HG03196 (cell line): Measurements from ENCODE around the gene ZNF775.
"Not testable (repeated sequence)": the region's sequence is repeated elsewhere in the genome, so short reads cannot be mapped to it uniquely, and the experiment has no call there.

Experiments used
- ATAC-seq: cut with Tn5 transposase; IDR thresholded peaks from one replicate; pipeline ENCODE4 v1.9.1; 2021; ENCODE audit not compliant: unreplicated experiment

ZNF775 gene

DNA sequence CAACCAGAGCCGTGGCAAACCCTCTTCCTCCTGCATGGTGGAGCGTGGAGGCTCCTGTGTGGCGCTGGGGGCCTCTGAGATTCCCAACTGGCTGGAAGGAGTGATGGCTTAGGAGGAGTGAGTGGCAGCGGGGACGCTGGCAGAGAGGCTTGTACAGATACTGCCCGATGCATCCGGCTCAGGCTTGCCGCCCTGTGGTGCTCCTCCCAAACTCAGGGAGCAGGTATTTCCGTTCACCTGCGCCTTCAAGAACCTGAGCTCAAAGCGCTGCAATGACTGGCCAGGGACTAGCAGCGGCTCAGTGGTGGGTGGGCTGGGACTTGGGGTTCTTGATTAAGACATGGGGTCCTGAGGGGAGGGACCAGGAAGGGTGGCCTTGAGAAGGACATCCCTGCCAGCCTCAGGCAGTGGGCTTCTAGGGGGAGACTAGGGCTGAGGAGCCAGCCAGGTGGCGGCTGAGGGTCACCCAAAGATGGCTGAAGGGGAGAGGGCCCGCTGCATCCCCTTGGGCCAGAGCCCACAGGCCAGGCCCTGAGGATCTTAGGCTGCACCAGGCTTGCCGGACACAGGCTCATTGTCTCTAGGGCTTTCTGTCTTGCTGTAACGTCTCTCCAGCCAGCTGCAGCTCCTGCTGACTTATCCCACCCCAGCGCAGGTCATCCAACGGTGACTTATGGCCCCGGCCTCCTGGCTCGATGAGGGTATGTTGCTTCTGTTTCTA is 3.2 kb downstream of the ZNF775 start:
- no peak for ATAC-seq

DNA sequence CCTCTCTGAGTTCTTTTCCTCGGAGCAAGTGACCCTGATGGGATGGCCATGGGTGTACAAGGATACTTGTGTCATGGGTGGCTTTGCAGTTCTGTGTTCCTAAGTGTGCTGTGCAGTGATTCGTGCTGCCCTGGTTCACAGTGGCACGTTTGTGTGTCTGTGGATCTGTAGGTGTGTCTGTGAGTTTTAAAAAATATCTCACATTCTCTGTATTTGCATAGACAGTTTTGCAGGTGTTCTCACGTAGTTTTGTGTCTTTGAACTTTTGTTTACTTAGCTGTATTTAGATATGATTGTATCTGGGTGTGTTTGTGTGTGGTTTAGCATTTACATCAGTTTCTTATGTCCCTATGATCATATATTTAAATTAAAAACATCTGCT is 3.7 kb downstream of the ZNF775 start:
- ATAC-seq: no peak

DNA sequence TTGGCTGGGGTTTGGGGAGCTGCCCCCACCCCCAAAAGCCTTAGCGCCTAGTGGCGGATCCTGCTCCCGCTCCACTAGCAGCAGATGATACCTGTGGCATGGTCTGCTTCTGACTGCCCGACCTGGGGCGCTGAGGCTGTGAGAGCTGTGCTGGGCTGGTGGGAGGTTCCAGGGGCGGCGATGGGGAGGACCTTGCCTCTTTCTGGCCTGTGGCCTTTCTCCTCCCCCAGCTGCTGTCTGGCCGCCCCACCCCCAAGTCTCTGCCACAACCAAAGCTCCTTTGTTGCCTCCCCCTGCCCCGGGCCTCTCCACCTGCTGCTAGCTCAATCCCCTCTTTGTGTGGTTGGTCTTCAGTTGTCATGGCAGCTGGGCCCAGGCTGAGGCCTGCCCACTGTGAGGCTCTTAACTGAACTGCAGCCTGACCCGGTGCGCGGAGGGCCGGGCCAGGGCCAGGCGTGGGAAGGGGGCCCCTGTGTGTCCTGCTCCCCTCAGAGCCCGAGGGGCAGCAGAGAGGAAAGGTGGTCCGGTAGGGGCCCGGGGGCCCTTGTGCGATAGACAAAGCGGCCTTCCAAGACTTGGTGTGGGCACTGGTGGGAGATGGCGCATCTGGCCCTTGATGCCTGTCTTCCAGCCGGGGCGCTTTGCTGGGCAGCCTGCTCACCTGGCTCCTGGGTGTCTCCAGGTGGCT is 4.7 kb downstream of the ZNF775 start:
- ATAC-seq: no peak

DNA sequence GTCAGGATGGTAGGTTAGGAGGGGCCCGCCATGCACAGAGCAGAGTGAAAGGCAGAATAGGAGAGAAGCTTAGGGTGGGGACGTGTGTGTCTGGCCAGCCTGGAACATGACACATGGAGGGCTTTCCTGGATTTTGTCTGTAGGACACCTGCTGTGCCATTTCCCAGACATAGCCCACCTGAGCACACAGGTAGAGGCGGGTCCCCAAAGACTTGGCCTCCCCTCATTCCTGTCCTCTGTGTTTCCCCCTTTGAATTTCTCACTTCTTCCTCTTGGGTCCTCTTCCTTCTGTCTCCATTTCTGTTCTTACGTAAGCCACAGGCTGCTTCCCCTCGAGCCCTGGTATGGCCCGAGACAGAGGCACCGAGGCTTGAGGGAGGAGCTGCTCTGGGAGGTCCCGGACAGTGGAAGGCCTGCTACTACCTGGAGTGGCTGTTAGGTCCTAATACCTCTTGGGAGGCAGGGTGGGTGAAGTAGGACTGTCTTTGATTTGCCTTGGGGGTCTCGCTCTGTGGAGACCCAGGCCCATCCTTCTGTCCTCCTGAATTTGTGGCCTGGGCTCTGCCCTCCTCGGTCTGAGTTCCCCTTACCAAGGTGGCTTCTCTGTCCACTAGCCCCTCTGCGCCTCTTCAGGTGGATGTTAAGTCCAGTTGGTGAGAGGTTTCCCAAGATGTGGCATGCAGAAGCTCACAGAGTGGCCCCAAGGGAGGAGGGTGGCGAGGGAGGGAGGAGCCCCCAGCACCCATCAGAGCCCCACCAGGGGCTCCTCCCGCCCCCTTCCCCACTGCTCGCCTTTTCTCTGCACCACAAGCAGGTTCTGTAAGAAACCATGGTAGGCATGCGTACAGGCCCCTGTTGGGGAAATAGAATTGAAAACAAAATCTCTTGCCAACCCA is 5.5 kb downstream of the ZNF775 start:
- ATAC-seq: no peak

DNA sequence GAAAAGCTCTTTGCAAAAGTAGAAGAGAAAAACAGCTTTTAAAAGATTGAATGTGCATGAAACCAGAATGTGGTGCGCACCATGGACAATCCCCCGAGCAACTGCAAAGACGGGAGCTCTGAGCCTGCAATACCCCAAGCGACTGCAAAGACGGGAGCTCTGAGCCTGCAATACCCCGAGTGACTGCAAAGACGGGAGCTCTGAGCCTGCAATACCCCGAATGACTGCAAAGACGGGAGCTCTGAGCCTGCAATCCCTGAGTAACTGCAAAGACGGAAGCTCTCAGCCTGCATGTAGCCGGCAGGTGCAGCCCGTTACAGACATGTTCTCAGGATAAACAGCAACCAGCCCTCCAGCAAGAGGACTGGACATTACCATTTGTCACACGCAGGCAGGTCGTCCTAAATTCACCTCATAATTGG is 6.2 kb downstream of the ZNF775 start:
- no peak for ATAC-seq

DNA sequence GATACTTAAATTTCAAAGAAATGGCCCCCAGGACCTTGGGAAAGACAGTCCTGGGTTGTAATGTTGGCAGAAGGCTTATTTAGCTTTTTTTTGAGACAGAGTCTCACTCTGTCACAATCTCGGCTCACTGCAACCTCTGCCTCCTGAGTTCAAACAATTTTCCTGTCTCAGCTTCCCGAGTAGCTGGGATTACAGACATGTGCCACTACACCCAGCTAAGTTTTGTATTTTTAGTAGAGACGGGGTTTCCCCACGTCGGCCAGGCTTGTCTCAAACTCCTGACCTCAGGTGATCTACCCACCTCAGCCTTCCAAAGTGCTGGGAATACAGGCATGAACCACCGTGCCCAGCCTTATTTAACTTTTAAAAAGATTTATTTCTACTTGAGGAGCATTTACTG is 6.8 kb downstream of the ZNF775 start:
- not testable (repeated sequence) for ATAC-seq

DNA sequence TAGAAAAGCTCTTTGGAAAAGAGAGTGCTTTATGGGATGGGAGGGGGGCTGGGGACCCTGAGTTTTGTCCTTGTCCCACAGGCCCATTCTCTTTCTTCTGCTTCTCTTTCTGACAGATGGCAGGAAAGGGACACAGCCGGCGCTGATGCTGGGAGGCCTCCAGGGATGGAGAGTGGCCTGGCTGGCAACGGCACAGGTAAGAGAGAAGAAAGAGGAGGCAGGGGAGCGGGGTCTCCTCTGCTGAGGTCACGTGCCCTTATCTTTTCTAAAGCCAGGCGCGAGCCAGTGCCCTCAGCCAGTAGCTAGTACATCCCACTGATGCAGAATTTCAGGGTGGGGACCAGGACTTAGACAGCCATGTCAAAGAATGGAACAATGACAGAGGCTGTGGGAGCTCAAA is 9.2 kb downstream of the ZNF775 start:
- no peak for ATAC-seq

DNA sequence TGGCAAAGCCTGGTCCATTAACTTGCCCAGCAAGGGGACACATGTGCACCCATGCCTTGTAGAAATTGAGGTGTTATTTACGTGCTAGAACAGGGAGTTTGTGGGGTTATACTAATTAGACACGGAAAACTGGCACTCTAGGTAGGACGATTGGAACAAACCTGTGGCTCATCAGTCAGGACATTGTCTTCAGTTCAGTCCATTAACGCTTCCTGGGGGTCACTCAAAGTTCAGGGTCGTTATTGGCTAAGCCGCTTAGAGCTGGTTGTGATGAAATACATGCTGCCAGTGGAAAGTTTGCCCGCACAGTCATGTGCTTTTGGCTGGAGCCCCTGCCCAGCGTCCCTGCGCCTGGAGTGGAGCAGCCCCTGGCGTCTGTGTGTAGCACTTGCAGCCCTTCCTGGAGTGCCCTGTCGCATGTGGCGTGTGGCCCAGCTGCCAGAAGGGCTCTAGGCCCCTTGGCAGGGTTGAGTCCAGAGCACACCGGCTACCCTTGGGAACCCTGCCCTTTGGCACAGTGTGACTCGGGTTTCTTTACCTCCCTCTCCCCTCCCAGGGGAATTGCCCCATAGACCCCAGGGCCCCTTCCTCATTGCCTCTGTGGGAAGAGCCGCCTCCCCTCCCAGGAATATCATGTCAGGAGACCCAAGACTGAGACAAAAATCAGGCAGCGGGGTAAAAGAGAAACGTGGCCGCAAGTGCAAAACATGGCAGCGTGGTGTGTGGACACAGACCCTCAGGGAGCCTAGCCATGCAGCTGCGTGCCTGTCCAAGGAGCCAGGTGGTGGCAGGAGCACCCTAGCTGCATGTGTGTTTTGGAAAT is 9.8 kb downstream of the ZNF775 start:
- ATAC-seq: no peak

DNA sequence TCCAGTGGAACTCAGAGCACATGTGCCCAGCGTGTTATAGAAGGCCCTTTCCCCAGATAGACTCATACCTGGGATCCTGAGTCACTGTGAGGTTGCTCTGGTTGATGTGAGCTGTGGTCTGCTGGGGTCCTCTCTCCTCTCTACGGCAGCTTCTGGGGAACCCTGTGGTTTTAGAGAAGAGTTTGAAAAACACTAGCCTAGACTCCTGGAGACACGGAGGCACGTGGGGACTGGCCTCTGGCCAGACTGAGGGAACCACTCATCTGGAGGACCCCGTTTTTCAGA is 10.3 kb downstream of the ZNF775 start:
- no peak for ATAC-seq

DNA sequence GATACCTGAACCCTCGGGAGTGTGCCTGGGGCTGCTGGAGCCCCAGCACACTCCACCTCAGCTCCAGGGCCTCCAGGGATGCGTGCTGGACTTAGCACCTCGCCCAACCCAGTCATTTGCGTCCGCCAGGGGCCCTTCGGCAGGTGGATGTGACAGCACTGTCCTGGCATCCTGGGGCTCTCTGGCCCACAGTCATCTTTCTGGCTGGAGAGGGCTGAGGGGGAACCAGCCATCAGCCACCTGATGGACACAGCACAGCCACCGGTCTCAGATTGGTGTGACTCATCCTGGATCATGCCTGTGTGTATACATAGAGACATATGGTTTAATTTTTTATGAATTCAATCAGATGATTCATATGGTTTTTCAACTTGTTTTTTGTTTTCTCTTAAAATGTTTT is 11.1 kb downstream of the ZNF775 start:
- no peak for ATAC-seq

DNA sequence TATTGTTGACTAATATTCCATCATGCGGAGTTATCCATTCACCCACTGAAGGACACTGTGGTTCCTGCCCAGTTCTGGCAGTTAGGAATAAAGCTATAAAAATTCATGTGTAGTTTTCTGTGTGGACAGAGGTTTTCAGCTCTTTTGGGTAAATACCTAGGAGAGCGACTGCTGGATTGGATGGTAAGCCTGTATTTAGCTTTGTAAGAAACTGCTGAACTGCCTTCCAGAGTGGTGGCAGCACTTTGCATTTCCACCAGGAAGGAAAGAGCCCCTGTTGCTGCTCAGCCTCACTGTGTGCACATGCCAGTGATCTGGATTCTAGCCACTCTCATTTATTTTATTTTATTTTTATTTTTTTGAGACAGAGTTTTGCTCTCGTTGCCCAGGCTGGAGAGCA is 14.2 kb downstream of the ZNF775 start:
- no peak for ATAC-seq

DNA sequence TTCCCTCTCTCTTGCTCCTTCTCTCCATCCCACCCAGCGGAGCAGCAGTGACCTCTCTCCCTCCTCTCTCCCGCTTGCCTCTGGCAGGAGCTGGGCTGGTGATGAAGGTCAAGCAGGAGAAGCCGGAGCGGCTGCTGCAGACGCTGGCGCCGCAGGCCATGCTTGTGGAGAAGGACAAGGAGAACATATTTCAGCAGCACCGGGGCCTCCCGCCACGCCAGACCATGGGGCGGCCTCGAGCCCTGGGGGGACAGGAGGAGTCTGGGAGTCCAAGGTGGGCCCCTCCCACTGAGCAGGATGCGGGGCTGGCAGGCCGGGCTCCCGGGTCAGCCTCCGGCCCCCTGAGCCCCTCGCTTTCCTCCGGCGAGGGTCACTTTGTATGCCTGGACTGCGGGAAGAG is 17.3 kb downstream of the ZNF775 start:
- ATAC-seq: no peak

DNA sequence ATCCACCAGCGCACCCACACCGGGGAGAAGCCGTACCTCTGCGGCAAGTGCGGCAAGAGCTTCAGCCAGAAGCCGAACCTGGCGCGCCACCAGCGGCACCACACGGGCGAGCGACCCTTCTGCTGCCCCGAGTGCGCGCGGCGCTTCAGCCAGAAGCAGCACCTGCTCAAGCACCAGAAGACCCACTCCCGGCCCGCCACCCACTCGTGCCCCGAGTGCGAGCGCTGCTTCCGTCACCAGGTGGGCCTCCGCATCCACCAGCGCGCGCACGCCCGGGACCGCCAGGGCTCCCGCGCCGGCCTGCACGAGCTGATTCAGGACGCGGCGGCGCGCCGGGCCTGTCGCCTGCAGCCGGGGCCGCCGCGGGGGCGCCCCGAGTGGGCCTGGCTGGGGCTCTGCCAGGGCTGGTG is 17.7 kb downstream of the ZNF775 start:
- no peak for ATAC-seq

DNA sequence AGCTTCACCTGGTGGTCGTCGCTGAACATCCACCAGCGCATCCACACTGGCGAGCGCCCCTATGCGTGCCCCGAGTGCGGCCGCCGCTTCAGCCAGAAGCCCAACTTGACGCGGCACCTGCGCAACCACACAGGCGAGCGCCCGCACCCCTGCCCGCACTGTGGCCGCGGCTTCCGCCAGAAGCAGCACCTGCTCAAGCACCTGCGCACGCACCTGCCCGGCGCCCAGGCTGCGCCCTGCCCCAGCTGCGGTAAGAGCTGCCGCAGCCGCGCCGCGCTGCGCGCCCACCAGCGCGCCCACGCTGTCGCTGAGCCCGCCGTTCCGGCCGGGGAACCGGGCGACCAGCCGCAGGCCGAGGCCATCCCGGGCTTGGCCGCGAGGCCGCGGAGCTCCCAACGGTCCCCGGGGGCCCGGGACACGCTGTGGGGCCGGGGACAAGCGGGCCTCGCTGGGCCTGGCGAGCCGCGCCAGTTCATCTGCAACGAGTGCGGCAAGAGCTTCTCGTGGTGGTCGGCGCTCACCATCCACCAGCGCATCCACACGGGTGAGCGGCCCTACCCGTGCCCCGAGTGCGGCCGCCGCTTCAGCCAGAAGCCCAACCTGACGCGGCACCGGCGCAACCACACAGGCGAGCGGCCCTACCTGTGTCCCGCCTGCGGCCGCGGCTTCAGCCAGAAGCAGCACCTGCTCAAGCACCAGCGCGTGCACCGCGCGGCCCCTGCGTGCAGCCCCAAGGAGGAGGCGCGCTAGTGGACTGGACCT is 18.4 kb downstream of the ZNF775 start:
- ATAC-seq: no peak

DNA sequence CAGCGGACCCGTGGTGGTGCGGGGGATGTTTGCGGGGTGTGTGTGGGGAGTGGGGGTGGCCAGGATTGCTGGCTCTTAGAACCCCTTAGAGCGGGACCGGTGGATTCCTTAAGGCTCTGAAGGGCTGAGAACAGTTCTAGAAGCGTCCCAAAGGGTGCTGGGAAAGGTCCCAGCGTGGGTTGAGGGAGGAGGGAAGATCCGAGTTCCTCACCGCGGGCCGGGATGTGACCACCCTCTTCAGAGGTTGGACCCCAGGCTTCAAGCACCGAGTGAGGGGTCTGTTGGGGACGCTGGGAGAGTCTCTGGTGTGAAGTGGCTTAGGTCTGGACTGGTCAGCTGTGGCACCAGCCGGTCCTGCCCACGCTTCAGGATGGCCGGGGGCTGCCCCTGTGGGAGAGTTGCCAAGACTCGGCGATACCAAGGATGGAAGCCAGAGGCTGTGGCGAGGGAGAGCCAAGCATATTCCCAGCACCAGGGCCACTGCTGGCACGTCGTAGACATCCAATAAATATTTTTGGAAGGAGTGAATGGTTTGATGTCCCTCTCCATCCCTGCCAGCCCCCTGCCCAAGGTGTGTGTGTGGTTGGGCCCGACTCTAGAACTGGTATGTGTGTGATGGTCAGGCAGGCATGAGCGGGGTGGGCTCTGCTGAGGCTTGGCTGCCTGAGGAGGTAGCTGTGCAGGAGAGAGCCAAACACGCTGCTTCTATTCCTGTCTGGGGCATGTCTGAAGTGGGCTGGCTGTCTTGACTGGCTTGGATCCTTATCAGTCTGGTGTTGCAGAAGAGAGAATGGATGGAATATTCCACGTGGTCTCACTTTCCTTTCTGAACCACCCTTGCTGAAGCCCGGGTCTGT is 19.2 kb downstream of the ZNF775 start:
- no peak for ATAC-seq

DNA sequence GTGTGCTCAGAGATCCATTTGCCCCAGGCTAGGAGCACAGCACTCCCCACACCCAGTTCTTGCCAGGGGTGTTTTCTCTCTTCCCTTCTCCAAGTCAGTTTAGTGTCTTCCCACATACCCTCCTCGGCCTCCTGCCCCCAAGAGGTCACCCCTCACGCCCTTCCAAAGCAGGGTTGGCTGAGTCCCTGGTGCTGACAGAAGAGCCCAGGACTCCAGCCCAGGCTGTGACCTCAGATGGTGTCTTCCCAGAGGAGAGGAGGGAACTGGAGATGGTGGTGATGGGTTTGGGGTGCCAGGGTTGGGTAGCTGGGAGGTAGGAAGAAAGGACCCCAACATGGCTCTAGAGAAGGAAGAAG is 19.8 kb downstream of the ZNF775 start:
- no peak for ATAC-seq

DNA sequence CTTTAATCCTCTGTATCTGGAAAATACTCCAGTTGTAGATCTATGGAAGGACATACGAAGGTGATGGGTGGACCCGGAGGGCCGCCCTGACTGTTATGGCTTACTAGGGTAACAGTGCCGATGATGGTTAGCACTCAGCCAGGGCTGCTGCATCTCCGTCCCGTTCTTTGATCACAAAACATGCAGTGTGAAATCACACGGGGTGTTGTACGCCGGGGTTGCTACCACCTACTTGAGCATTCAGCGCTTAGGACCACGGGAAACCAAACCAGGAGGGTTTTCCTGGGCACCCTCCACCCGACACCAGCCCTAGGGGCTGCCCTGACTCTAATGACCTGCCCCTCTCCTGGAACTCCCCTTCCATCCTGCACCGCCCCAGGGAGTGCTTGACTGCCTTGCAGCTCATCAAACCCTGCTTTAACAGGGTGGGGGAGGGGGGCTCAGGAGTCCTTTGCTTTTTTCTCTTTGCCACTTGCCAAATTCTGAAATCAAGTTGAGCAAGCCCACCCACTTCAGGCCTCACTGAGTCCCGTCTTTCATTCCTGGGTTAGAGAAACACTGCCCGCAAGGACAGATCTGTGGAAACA is 20.4 kb downstream of the ZNF775 start:
- ATAC-seq: no peak

DNA sequence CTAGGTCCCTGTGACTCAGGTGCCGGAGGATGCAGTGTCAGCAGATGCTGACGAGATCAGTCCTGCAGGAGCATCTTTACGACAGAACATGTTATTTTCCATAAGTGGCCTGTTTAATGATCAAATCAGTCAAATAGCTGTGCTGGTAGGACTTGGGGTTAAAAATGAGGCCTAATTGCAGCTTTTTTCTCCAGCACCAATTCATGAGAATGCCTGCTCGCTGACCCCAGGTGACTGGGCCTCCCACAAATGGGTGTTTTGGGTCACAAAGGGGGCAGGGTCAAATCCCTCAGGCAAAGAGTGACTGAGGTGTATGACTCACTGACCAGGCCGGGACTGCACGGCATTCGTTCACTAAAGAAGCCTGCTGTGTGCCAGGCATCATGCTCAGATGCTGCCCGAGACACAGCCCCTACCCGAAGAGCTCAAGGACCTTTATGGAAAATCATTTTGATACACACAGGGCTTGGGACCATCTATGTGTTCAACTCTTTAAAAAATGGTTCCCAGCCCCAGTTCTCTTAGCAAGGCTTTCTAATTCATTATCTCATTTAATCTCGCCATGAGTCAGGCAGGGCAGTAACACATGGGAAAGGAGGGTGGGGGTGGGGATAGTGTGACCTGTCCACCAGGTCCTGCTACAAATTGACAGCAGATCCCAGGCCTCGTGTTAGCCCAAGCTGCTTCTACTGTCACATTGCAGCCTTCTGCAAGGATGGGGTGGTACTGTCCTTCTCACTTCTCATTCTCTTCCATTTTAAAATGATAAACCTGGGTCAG is 21.1 kb downstream of the ZNF775 start:
- no peak for ATAC-seq
